Panc1 (cell line): ENCODE measurements around the gene CARMIL3. TPM values are rescaled to one million over a fixed set of nuclear protein-coding genes. Genes with fewer than 3 reads are reported as not detected.
A peak's percentile ranks its signal among the peaks of the same experiment; 100 is the strongest.

Source experiments
- ATAC-seq: fragments of 200-7000 bp; cut with Tn5 transposase; 2 replicates; pipeline ENCODE4 v1.9.1; 2020; ENCODE audit warnings: mild to moderate bottlenecking, moderate library complexity
- BruUV-seq: library from RNA; stranded (reverse); fragments of 400-500 nt; replicated peaks from 2 replicates; lab custom pipeline; 2021; lab: Mats Ljungman, UMichigan
- CTCF ChIA-PET: fragments of 300-600 bp; sonication (Branson Sonifier 250); formaldehyde crosslinking; loops from one replicate; lab custom pipeline; 2022; ENCODE audit warnings: antibody characterized with exemption; lab: Charles Lee
- POLR2A ChIA-PET: fragments of 300-600 bp; sonication (Branson Sonifier 250); formaldehyde crosslinking; loops from one replicate; lab custom pipeline; 2022; ENCODE audit warnings: antibody characterized with exemption; lab: Charles Lee
- DNase-seq: peaks from one replicate; pipeline ENCODE4 v3.0.0-alpha.2; 2010; ENCODE audit warnings: low read depth, low spot score
- H3K27ac ChIP-seq: 2 replicates; pipeline ENCODE4 v1.5.1; 2011; ENCODE audit warnings: mild to moderate bottlenecking, low read length, inconsistent platforms
- H3K27me3 ChIP-seq: fragments of 200-500 bp; sonication (Bioruptor generic); 2 replicates; pipeline ENCODE4 v1.6.0; 2014; ENCODE audit warnings: low read length, inconsistent platforms; ENCODE audit not compliant: control insufficient read depth, insufficient read depth
- H3K36me3 ChIP-seq: fragments of 200-500 bp; sonication (Bioruptor generic); 2 replicates; pipeline ENCODE4 v1.5.1; 2014; ENCODE audit warnings: inconsistent platforms, mild to moderate bottlenecking, low read length, moderate library complexity; ENCODE audit not compliant: control insufficient read depth, insufficient read depth
- H3K4me1 ChIP-seq: 2 replicates; pipeline ENCODE4 v1.5.1; 2011; ENCODE audit warnings: inconsistent platforms, mild to moderate bottlenecking, low read length, moderate library complexity; ENCODE audit not compliant: control insufficient read depth, insufficient read depth
- H3K4me3 ChIP-seq, 2 experiments: 2 replicates each; pipeline ENCODE4 v1.5.1; 2011 to 2012; ENCODE audit warnings: low read depth in 2 of 2, low read length in 2 of 2, mild to moderate bottlenecking in 2 of 2, inconsistent platforms in 1 of 2, moderate library complexity in 1 of 2
- H3K9me3 ChIP-seq: fragments of 200-500 bp; sonication (Bioruptor generic); 2 replicates; pipeline ENCODE4 v1.5.1; 2014; ENCODE audit warnings: low read depth, mild to moderate bottlenecking, inconsistent platforms, low read length, moderate library complexity; ENCODE audit not compliant: control insufficient read depth, insufficient read depth
- POLR2AphosphoS5 ChIP-seq: IDR thresholded peaks from 2 replicates; pipeline ENCODE4 v1.6.1; 2012; ENCODE audit warnings: mild to moderate bottlenecking, low read depth, low read length, moderate library complexity
- REST ChIP-seq, 2 experiments: IDR thresholded peaks; 2 replicates each; pipeline ENCODE4 v1.6.1; 2011 to 2012; ENCODE audit warnings: low read depth in 2 of 2, control low read depth in 1 of 2, low read length in 1 of 2, mild to moderate bottlenecking in 1 of 2, moderate library complexity in 1 of 2; ENCODE audit not compliant: insufficient read depth in 1 of 2
- SIN3A ChIP-seq: IDR thresholded peaks from 2 replicates; pipeline ENCODE4 v1.6.1; 2012; ENCODE audit warnings: low read depth, mild to moderate bottlenecking, low read length, moderate library complexity, borderline replicate concordance; ENCODE audit not compliant: insufficient read depth
- TCF7L2 ChIP-seq: IDR thresholded peaks from 2 replicates; pipeline ENCODE4 v1.6.1; 2011; ENCODE audit warnings: mild to moderate bottlenecking, low read depth, low read length, inconsistent platforms
- in situ Hi-C: cut with HindIII; loops from 2 replicates; pipeline ENCODE4 v1.10.0; 2016; ENCODE audit warnings: low sequenced_read_pairs, low pct_unique_long_range_greater_than_20kb
- intact Hi-C: fragments of 100-400 bp; cut with micrococcal nuclease; formaldehyde crosslinking; loops from one replicate; pipeline ENCODE4 v1.10.0; 2022; ENCODE audit not compliant: unreplicated experiment
- total RNA-seq: library from RNA; stranded (reverse); gene quantifications from one replicate; pipeline ENCODE4 v1.2.1, GENCODE V29; 2021; ENCODE audit not compliant: unreplicated experiment
- TF ChIP-seq, protein P1 (sequence below): fragments of 450-650 bp; IDR thresholded peaks from 2 replicates; pipeline ENCODE4 v1.5.1; 2017; ENCODE audit warnings: mild to moderate bottlenecking

The CARMIL3 gene
- total RNA-seq, 1 experiment from 2014 or later, result 0.15 TPM

DNA sequence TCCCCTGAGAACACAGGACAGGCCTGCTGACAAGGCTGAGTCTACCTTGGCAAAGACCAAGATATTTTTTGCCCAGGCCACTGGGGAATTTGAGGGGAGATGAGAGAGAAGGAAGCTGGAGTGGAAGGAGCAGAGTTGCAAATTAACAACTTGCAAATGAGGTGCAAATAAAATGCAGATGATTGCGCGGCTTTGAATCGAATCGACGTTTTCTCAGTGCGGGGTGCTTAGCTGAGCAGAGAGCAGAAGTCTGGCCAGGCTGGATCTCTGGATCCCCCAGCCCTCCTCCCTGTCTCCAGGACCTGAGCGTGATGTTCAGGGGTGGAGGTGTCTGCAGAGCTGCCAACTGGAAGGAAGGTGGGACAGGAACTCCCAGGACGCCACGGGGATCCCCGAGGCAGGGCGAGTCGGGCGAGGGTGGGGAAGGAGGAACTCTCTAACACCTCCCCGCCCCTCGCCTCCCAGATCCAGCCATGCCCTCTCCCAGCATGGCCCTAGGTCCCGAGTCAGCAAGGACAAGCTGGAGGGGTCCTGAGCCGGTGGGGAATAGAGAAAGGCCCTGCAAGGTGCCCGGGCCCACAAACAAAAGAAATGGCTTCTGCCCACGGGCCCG is 527 bp upstream of the CARMIL3 start:
- Histone ChIP-seq H3K36me3 (no peaks in the 10 kb centered on the region), H3K27me3 (no peaks in the 10 kb centered on the region; the same call in 1 of the 2 replicates), H3K27ac (peak overlapping the region; percentile 21; the same call in 1 of the 2 replicates), H3K4me1 (no peaks in the 10 kb centered on the region), H3K4me3 (peak overlapping the region; percentile 51 to 64), H3K9me3 (no peaks in the 10 kb centered on the region)
- ChIA-PET POLR2A (no interaction called here), CTCF (interaction anchor here (0.8 kb wide), 1 partner anchor 57 kb away, joined by 5 read pairs; no protein-coding TSS in a partner anchor)
- DNase-seq (no peak), ATAC-seq (peak; percentile 11)
- in situ Hi-C loops (no loop called here), intact Hi-C loops (no loop called here)
- no TSS peak for BruUV-seq
- TF ChIP-seq, protein P1, sequence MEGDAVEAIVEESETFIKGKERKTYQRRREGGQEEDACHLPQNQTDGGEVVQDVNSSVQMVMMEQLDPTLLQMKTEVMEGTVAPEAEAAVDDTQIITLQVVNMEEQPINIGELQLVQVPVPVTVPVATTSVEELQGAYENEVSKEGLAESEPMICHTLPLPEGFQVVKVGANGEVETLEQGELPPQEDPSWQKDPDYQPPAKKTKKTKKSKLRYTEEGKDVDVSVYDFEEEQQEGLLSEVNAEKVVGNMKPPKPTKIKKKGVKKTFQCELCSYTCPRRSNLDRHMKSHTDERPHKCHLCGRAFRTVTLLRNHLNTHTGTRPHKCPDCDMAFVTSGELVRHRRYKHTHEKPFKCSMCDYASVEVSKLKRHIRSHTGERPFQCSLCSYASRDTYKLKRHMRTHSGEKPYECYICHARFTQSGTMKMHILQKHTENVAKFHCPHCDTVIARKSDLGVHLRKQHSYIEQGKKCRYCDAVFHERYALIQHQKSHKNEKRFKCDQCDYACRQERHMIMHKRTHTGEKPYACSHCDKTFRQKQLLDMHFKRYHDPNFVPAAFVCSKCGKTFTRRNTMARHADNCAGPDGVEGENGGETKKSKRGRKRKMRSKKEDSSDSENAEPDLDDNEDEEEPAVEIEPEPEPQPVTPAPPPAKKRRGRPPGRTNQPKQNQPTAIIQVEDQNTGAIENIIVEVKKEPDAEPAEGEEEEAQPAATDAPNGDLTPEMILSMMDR, result no peak
- no peak for TF ChIP-seq POLR2AphosphoS5
- no peak for TF ChIP-seq REST (IDR thresholded peaks at IDR 0.05; ENCODE audit: insufficient read depth in 1 of 2, low read depth in 2 of 2, low read length in 1 of 2)
- no peak for TF ChIP-seq TCF7L2
- TF ChIP-seq SIN3A, result no peak

GRCh38 chr14:24052656-24053547 is 1.1 kb downstream of the CARMIL3 start:
- intact Hi-C loops (no loop called here), in situ Hi-C loops (no loop called here)
- Histone ChIP-seq H3K9me3 (no peaks in the 10 kb centered on the region), H3K4me1 (no peaks in the 10 kb centered on the region), H3K27me3 (no peaks in the 10 kb centered on the region; the same call in 1 of the 2 replicates), H3K4me3 (peak overlapping the region; percentile 51 to 64), H3K36me3 (no peaks in the 10 kb centered on the region), H3K27ac (no peak overlapping the region)
- ATAC-seq (no peak), DNase-seq (no peak)
- POLR2A ChIA-PET, result no interaction called here
- CTCF ChIA-PET, result interaction anchor here (1.1 kb wide), 1 partner anchor 421 kb away, joined by 3 read pairs; no protein-coding TSS in a partner anchor
- TF ChIP-seq TCF7L2 (no peak), REST (IDR thresholded peaks at IDR 0.05; ENCODE audit: insufficient read depth in 1 of 2, low read depth in 2 of 2, low read length in 1 of 2) (peak in 1 of 2 experiments; percentile 6; a peak in 1 of 4 replicates)
- BruUV-seq, result no TSS peak
